Putamen (tissue), 1 donor: ENCODE results near the gene KLK15.

ENCODE experiments used
- DNase-seq: peaks from one replicate; pipeline ENCODE4 v3.0.0-alpha.2; 2016; ENCODE audit warnings: low spot score

The KLK15 gene

GRCh38 chr19:50843205-50843604 lies 9.8 kb upstream of the KLK15 start:
- no peak for DNase-seq

GRCh38 chr19:50842130-50842529 lies 8.8 kb upstream of the KLK15 start:
- DNase-seq = no peak

- DNase-seq = no peak
These were observed 6.6 kb upstream of the KLK15 start for GRCh38 chr19:50839712-50840655.

- DNase-seq = no peak
These were observed 4.9 kb upstream of the KLK15 start for GRCh38 chr19:50838239-50838638.

- no peak for DNase-seq
These were observed 3.9 kb upstream of the KLK15 start for GRCh38 chr19:50837300-50837699.

- no peak for DNase-seq
These were observed 3.3 kb upstream of the KLK15 start for GRCh38 chr19:50836543-50837195.

- peak; percentile 21 for DNase-seq
These were observed 2.6 kb upstream of the KLK15 start for GRCh38 chr19:50835785-50836542.

GRCh38 chr19:50835103-50835784 lies 1.9 kb upstream of the KLK15 start:
- no peak for DNase-seq

GRCh38 chr19:50833802-50834167 lies 411 bp upstream of the KLK15 start:
- DNase-seq = no peak

- DNase-seq = no peak
These were observed 708 bp downstream of the KLK15 start for GRCh38 chr19:50832666-50833065.

GRCh38 chr19:50831026-50831396 lies 2.4 kb downstream of the KLK15 start:
- no peak for DNase-seq

GRCh38 chr19:50830266-50831025 lies 2.9 kb downstream of the KLK15 start:
- DNase-seq = no peak

GRCh38 chr19:50829801-50830200 lies 3.6 kb downstream of the KLK15 start:
- no peak for DNase-seq

GRCh38 chr19:50827476-50827875 lies 5.9 kb downstream of the KLK15 start:
- DNase-seq = no peak

- no peak for DNase-seq
These were observed 6.7 kb downstream of the KLK15 start for GRCh38 chr19:50826492-50827240.

- no peak for DNase-seq
These were observed 9.9 kb downstream of the KLK15 start, which contains the start of gene KLK1 for GRCh38 chr19:50823389-50824042. Gene KLK1 (minus strand): TSS chr19:50823787. CDS start chr19:50823748, 39 bp downstream.

- no peak for DNase-seq
These were observed 10.6 kb downstream of the KLK15 start for GRCh38 chr19:50822661-50823208.

GRCh38 chr19:50821622-50822021 lies 11.8 kb downstream of the KLK15 start:
- DNase-seq = no peak

GRCh38 chr19:50821248-50821612 lies 12.1 kb downstream of the KLK15 start:
- no peak for DNase-seq
